GM23248 (cell line): Measurements from ENCODE around the gene COL6A3. TPM values are rescaled to one million over a fixed set of nuclear protein-coding genes. Genes with fewer than 3 reads are reported as not detected.

ENCODE experiments used
- DNase-seq: peaks from one replicate; pipeline ENCODE4 v3.0.0-alpha.2; 2015
- H2AFZ ChIP-seq: fragments of 200-600 bp; sonication (generic); 2 replicates; pipeline ENCODE4 v1.6.1; 2016; ENCODE audit warnings: antibody characterized with exemption
- H3F3A ChIP-seq: fragments of 200-600 bp; sonication (generic); 2 replicates; pipeline ENCODE4 v1.6.1; 2016; ENCODE audit warnings: mild to moderate bottlenecking, antibody characterized with exemption, mixed run types; ENCODE audit not compliant: insufficient read depth
- H3K27ac ChIP-seq: fragments of 200-600 bp; sonication (generic); 2 replicates; pipeline ENCODE4 v1.5.1; 2016; ENCODE audit warnings: mild to moderate bottlenecking
- H3K27me3 ChIP-seq: fragments of 200-600 bp; sonication (generic); replicated peaks from 2 replicates; pipeline ENCODE4 v1.6.1; 2016; ENCODE audit warnings: mild to moderate bottlenecking; ENCODE audit not compliant: insufficient read depth
- H3K36me3 ChIP-seq: fragments of 200-600 bp; sonication (generic); 2 replicates; pipeline ENCODE4 v1.6.1; 2016; ENCODE audit warnings: low read depth, mild to moderate bottlenecking
- H3K4me1 ChIP-seq: fragments of 200-600 bp; sonication (generic); 2 replicates; pipeline ENCODE4 v1.6.1; 2016; ENCODE audit warnings: mild to moderate bottlenecking; ENCODE audit not compliant: insufficient read depth
- H3K4me2 ChIP-seq: fragments of 200-600 bp; sonication (generic); one replicate; pipeline ENCODE4 v1.6.1; 2016; ENCODE audit warnings: mild to moderate bottlenecking; ENCODE audit not compliant: unreplicated experiment
- H3K4me3 ChIP-seq: fragments of 200-600 bp; sonication (generic); 2 replicates; pipeline ENCODE4 v1.5.1; 2016; ENCODE audit warnings: mild to moderate bottlenecking
- H3K79me2 ChIP-seq: fragments of 200-600 bp; sonication (generic); 2 replicates; pipeline ENCODE4 v1.6.1; 2016; ENCODE audit warnings: mild to moderate bottlenecking; ENCODE audit not compliant: insufficient read depth
- H3K9ac ChIP-seq: fragments of 200-600 bp; sonication (generic); 2 replicates; pipeline ENCODE4 v1.6.1; 2016; ENCODE audit warnings: mild to moderate bottlenecking
- H3K9me2 ChIP-seq: fragments of 200-600 bp; sonication (generic); 2 replicates; pipeline ENCODE4 v1.6.1; 2016; ENCODE audit warnings: mixed run types, mild to moderate bottlenecking, moderate library complexity; ENCODE audit not compliant: insufficient read depth
- H3K9me3 ChIP-seq: fragments of 200-600 bp; sonication (generic); one replicate; pipeline ENCODE4 v1.6.1; 2017; ENCODE audit warnings: low read depth
- H4K20me1 ChIP-seq: fragments of 200-600 bp; sonication (generic); 2 replicates; pipeline ENCODE4 v1.6.0; 2016; ENCODE audit not compliant: insufficient read depth
- EZH2 ChIP-seq: fragments of 200-600 bp; sonication (generic); IDR thresholded peaks from 2 replicates; pipeline ENCODE4 v1.6.1; 2018; ENCODE audit warnings: antibody characterized with exemption, mild to moderate bottlenecking; ENCODE audit not compliant: insufficient read depth, poor library complexity, severe bottlenecking
- EZH2phosphoT487 ChIP-seq: fragments of 200-600 bp; sonication (generic); IDR thresholded peaks from 2 replicates; pipeline ENCODE4 v1.6.1; 2018; ENCODE audit warnings: antibody characterized with exemption, moderate library complexity, mild to moderate bottlenecking, low read depth; ENCODE audit not compliant: insufficient read depth
- WGBS, 2 experiments: methylation state at CpG; one replicate each; pipeline ENCODE4 v1.1.6; 2015 to 2017; ENCODE audit warnings: low lambda C conversion rate in 2 of 2, low coverage in 1 of 2; ENCODE audit errors: missing lambda C conversion rate in 2 of 2; 5-methylcytosine and 5-hydroxymethylcytosine counted together
- in situ Hi-C: fragments of 300-500 bp; cut with MboI; formaldehyde crosslinking; loops from 2 replicates; pipeline ENCODE4 v1.15.0; 2020
- polyA plus RNA-seq: library from polyadenylated mRNA; unstranded; fragments of >200 nt; fragmentation: Nextera tagmentation; extraction: Ambion mirVana; gene quantifications from 2 replicates; pipeline ENCODE4 v1.2.1, GENCODE V29; 2016
- total RNA-seq: library from RNA; depleted of rRNA; stranded (reverse); fragments of >200 nt; shearing (Covaris generic); gene quantifications from 2 replicates; pipeline ENCODE4 v1.2.3, GENCODE V29; 2014

COL6A3 gene
- total and polyA plus RNA-seq, 2 experiments from 2014 or later: 344 to 1,362 TPM

GRCh38 chr2:237389831-237390230 lies 24.1 kb downstream of the COL6A3 start:
- Histone ChIP-seq H3K4me2 (no peak overlapping the region), H2AFZ (no peak overlapping the region), H3K27me3 (no peaks in the 10 kb centered on the region), H3K9ac (peak overlapping the region; percentile 37; the same call in 1 of the 2 replicates), H3K27ac (peak overlapping the region; percentile 67), H3K9me2 (no peaks in the 10 kb centered on the region), H3K79me2 (peaks cover 100% of the 10 kb centered on the region), H3K9me3 (no peaks in the 10 kb centered on the region), H4K20me1 (0 out of 2 replicates have a peak, but pooled peaks cover 7% of the 10 kb centered on the region), H3K4me1 (peaks cover 25% of the 10 kb centered on the region), H3F3A (peaks cover 100% of the 10 kb centered on the region), H3K4me3 (no peak overlapping the region), H3K36me3 (peaks cover 80% of the 10 kb centered on the region)
- no peak for DNase-seq
- WGBS, 2 experiments: 91 to 93% methylated on average over 3 of the region's 3 CpGs
- TF ChIP-seq EZH2phosphoT487 (no peak), EZH2 (no peak)
- in situ Hi-C loops: no loop called here

- Histone ChIP-seq H3K9me2 (no peaks in the 10 kb centered on the region), H3F3A (peaks cover 99% of the 10 kb centered on the region), H3K36me3 (peaks cover 81% of the 10 kb centered on the region), H3K79me2 (peaks cover 100% of the 10 kb centered on the region), H4K20me1 (0 out of 2 replicates have a peak, but pooled peaks cover 7% of the 10 kb centered on the region), H3K27ac (peak overlapping the region; percentile 67), H2AFZ (no peak overlapping the region), H3K4me1 (peaks cover 34% of the 10 kb centered on the region), H3K4me2 (no peak overlapping the region), H3K9ac (no peak overlapping the region), H3K4me3 (no peak overlapping the region), H3K9me3 (no peaks in the 10 kb centered on the region), H3K27me3 (no peaks in the 10 kb centered on the region)
- no peak for DNase-seq
- no peak for TF ChIP-seq EZH2
- TF ChIP-seq EZH2phosphoT487: no peak
- in situ Hi-C loops: no loop called here
- 96 to 97% methylated on average over 5 of the region's 5 CpGs for WGBS, 2 experiments
Measured at GRCh38 chr2:237388036-237388435, 25.9 kb downstream of the COL6A3 start.

GRCh38 chr2:237384672-237385020 lies 29.3 kb downstream of the COL6A3 start:
- peaks cover 18% of the 10 kb centered on the region for H3K4me1 ChIP-seq
- peak overlapping the region; percentile 84 for H3K27ac ChIP-seq
- H3F3A ChIP-seq: peaks cover 99% of the 10 kb centered on the region
- H3K4me2 ChIP-seq: no peak overlapping the region
- DNase-seq: no peak
- H3K27me3 ChIP-seq: no peaks in the 10 kb centered on the region
- no peaks in the 10 kb centered on the region for H3K9me2 ChIP-seq
- H3K36me3 ChIP-seq: peaks cover 90% of the 10 kb centered on the region
- H3K4me3 ChIP-seq: no peak overlapping the region
- no peak for TF ChIP-seq EZH2
- TF ChIP-seq EZH2phosphoT487: no peak
- in situ Hi-C loops: no loop called here
- no peaks in the 10 kb centered on the region for H3K9me3 ChIP-seq
- peaks cover 100% of the 10 kb centered on the region for H3K79me2 ChIP-seq
- H3K9ac ChIP-seq: peak overlapping the region; percentile 31; the same call in 1 of the 2 replicates
- H4K20me1 ChIP-seq: 0 out of 2 replicates have a peak, but pooled peaks cover 1% of the 10 kb centered on the region
- H2AFZ ChIP-seq: no peak overlapping the region

GRCh38 chr2:237383991-237384671 lies 29.8 kb downstream of the COL6A3 start:
- Histone ChIP-seq H3K27me3 (no peaks in the 10 kb centered on the region), H3F3A (peaks cover 99% of the 10 kb centered on the region), H3K4me1 (peaks cover 14% of the 10 kb centered on the region; the same call in 1 of the 2 replicates), H3K9me2 (no peaks in the 10 kb centered on the region), H2AFZ (no peak overlapping the region), H3K36me3 (peaks cover 90% of the 10 kb centered on the region), H3K79me2 (peaks cover 100% of the 10 kb centered on the region), H3K4me2 (no peak overlapping the region), H3K9me3 (no peaks in the 10 kb centered on the region), H4K20me1 (no peaks in the 10 kb centered on the region), H3K9ac (peak overlapping the region; percentile 39; the same call in 1 of the 2 replicates), H3K4me3 (no peak overlapping the region), H3K27ac (peak overlapping the region; percentile 84)
- WGBS, 2 experiments: 70 to 87% methylated on average over 6 of the region's 6 CpGs
- DNase-seq: peak; percentile 80
- in situ Hi-C loops: no loop called here
- TF ChIP-seq EZH2phosphoT487 (no peak), EZH2 (no peak)
